ENCODE measurements around the gene LRBA. TPM values are rescaled to one million over a fixed set of nuclear protein-coding genes. Genes with fewer than 3 reads are reported as not detected.

LRBA gene
- total RNA-seq, 5 donors from 2014 or later (not counting 1 experiment from before 2014, with no cell fraction given) = 56.1 to 81.7 (median 56.9) TPM

- DNase-seq (no peak), ATAC-seq (replicated peaks in 1 of 4) (no peak)
- no peaks in the 10 kb centered on the region for H3K9me3 Mint-ChIP-seq
- no peaks in the 10 kb centered on the region for H3K9me3 ChIP-seq
- H3K27ac ChIP-seq (ENCODE audit: low read length) = no peak overlapping the region
- H3K4me3 ChIP-seq (ENCODE audit: control insufficient read depth in 1 of 2, extremely low read depth in 1 of 2, low read length in 1 of 2) = no peak overlapping the region
- no peak overlapping the region for H3K27ac Mint-ChIP-seq
- H3K4me1 Mint-ChIP-seq = no peaks in the 10 kb centered on the region
- WGBS (ENCODE audit: insufficient coverage) = 65% methylated on average over 2 of the region's 2 CpGs
- peaks cover 0 to 4% of the 10 kb centered on the region in 2 donors for H3K27me3 Mint-ChIP-seq
- no peaks in the 10 kb centered on the region for H3K4me1 ChIP-seq (ENCODE audit: control insufficient read depth in 1 of 2, extremely low read depth in 1 of 2, insufficient read depth in 2 of 2, low read length in 2 of 2)
- H3K4me3 Mint-ChIP-seq = no peak overlapping the region
- H3K36me3 Mint-ChIP-seq = no peaks in the 10 kb centered on the region
- no peaks in the 10 kb centered on the region for H3K36me3 ChIP-seq (ENCODE audit: control insufficient read depth in 2 of 2, extremely low read depth in 1 of 2, insufficient read depth in 1 of 2, low read length in 1 of 2)
- no peaks in the 10 kb centered on the region for H3K27me3 ChIP-seq (replicated peaks in 1 of 2; ENCODE audit: control insufficient read depth in 2 of 2, extremely low read depth in 1 of 2, insufficient read depth in 2 of 2, low read length in 1 of 2)
- ChIA-PET CTCF (interaction anchor here in 1 of 2 donors (0.6 kb wide), 1 partner anchor 175 kb away, joined by 6 read pairs; no protein-coding TSS in a partner anchor), POLR2A (no interaction called here)
Observed at GRCh38 chr4:150218447-150218846, 796.6 kb downstream of the LRBA start.

- H3K36me3 Mint-ChIP-seq = no peaks in the 10 kb centered on the region
- Histone ChIP-seq H3K9me3 (no peaks in the 10 kb centered on the region), H3K27me3 (replicated peaks in 1 of 2; ENCODE audit: control insufficient read depth in 2 of 2, extremely low read depth in 1 of 2, insufficient read depth in 2 of 2, low read length in 1 of 2) (no peaks in the 10 kb centered on the region), H3K36me3 (ENCODE audit: control insufficient read depth in 2 of 2, extremely low read depth in 1 of 2, insufficient read depth in 1 of 2, low read length in 1 of 2) (no peaks in the 10 kb centered on the region), H3K4me3 (ENCODE audit: control insufficient read depth in 1 of 2, extremely low read depth in 1 of 2, low read length in 1 of 2) (no peak overlapping the region), H3K4me1 (ENCODE audit: control insufficient read depth in 1 of 2, extremely low read depth in 1 of 2, insufficient read depth in 2 of 2, low read length in 2 of 2) (no peaks in the 10 kb centered on the region), H3K27ac (ENCODE audit: low read length) (no peak overlapping the region)
- no peak overlapping the region for H3K4me3 Mint-ChIP-seq
- ChIA-PET CTCF (interaction anchor here in 1 of 2 donors (0.6 kb wide), 1 partner anchor 174 kb away, joined by 6 read pairs; no protein-coding TSS in a partner anchor), POLR2A (no interaction called here)
- WGBS (ENCODE audit: insufficient coverage) = no CpG with 5 or more reads among the region's 8 CpGs
- no peaks in the 10 kb centered on the region for H3K4me1 Mint-ChIP-seq
- DNase-seq = no peak
- no peak for ATAC-seq (replicated peaks in 1 of 4)
- peaks cover 0 to 4% of the 10 kb centered on the region in 2 donors for H3K27me3 Mint-ChIP-seq
- H3K9me3 Mint-ChIP-seq = no peaks in the 10 kb centered on the region
- no peak overlapping the region for H3K27ac Mint-ChIP-seq
Observed at GRCh38 chr4:150217808-150218207, 797.3 kb downstream of the LRBA start.

- H3K4me1 ChIP-seq (ENCODE audit: control insufficient read depth in 1 of 2, extremely low read depth in 1 of 2, insufficient read depth in 2 of 2, low read length in 2 of 2) = no peaks in the 10 kb centered on the region
- no peaks in the 10 kb centered on the region for H3K4me1 Mint-ChIP-seq
- ChIA-PET POLR2A (no interaction called here), CTCF (interaction anchor here in 1 of 2 donors (0.6 kb wide), 1 partner anchor 18 kb away, joined by 5 read pairs; no protein-coding TSS in a partner anchor)
- ATAC-seq (replicated peaks in 1 of 4) (no peak), DNase-seq (no peak)
- no peaks in the 10 kb centered on the region for H3K36me3 ChIP-seq (ENCODE audit: control insufficient read depth in 2 of 2, extremely low read depth in 1 of 2, insufficient read depth in 1 of 2, low read length in 1 of 2)
- H3K27me3 Mint-ChIP-seq = peaks cover 0 to 8% of the 10 kb centered on the region in 2 donors
- H3K9me3 Mint-ChIP-seq = no peaks in the 10 kb centered on the region
- 80% methylated on average over 1 of the region's 3 CpGs for WGBS (ENCODE audit: insufficient coverage)
- H3K27me3 ChIP-seq (replicated peaks in 1 of 2; ENCODE audit: control insufficient read depth in 2 of 2, extremely low read depth in 1 of 2, insufficient read depth in 2 of 2, low read length in 1 of 2) = no peaks in the 10 kb centered on the region
- H3K9me3 ChIP-seq = no peaks in the 10 kb centered on the region
- H3K27ac Mint-ChIP-seq = no peak overlapping the region
- H3K4me3 Mint-ChIP-seq = no peak overlapping the region
- H3K36me3 Mint-ChIP-seq = no peaks in the 10 kb centered on the region
- no peak overlapping the region for H3K27ac ChIP-seq (ENCODE audit: low read length)
- no peak overlapping the region for H3K4me3 ChIP-seq (ENCODE audit: control insufficient read depth in 1 of 2, extremely low read depth in 1 of 2, low read length in 1 of 2)
Observed at GRCh38 chr4:150217192-150217591, 797.9 kb downstream of the LRBA start.

GRCh38 chr4:150216726-150217125 is 798.4 kb downstream of the LRBA start:
- no peak for DNase-seq
- Histone ChIP-seq H3K4me1 (ENCODE audit: control insufficient read depth in 1 of 2, extremely low read depth in 1 of 2, insufficient read depth in 2 of 2, low read length in 2 of 2) (no peaks in the 10 kb centered on the region), H3K9me3 (no peaks in the 10 kb centered on the region), H3K4me3 (ENCODE audit: control insufficient read depth in 1 of 2, extremely low read depth in 1 of 2, low read length in 1 of 2) (no peak overlapping the region), H3K27ac (ENCODE audit: low read length) (no peak overlapping the region), H3K27me3 (replicated peaks in 1 of 2; ENCODE audit: control insufficient read depth in 2 of 2, extremely low read depth in 1 of 2, insufficient read depth in 2 of 2, low read length in 1 of 2) (no peaks in the 10 kb centered on the region), H3K36me3 (ENCODE audit: control insufficient read depth in 2 of 2, extremely low read depth in 1 of 2, insufficient read depth in 1 of 2, low read length in 1 of 2) (no peaks in the 10 kb centered on the region)
- POLR2A ChIA-PET = no interaction called here
- Mint-ChIP-seq H3K4me1 (no peaks in the 10 kb centered on the region), H3K4me3 (no peak overlapping the region), H3K27ac (no peak overlapping the region), H3K36me3 (no peaks in the 10 kb centered on the region), H3K27me3 (peaks cover 0 to 10% of the 10 kb centered on the region in 2 donors), H3K9me3 (no peaks in the 10 kb centered on the region)
- CTCF ChIA-PET = interaction anchor here in 1 of 2 donors (0.6 kb wide), 1 partner anchor 18 kb away, joined by 5 read pairs; no protein-coding TSS in a partner anchor
- WGBS (ENCODE audit: insufficient coverage) = 82% methylated on average over 3 of the region's 5 CpGs
- ATAC-seq (replicated peaks in 1 of 4) = no peak

GRCh38 chr4:150215601-150216000 is 799.5 kb downstream of the LRBA start:
- no peak for DNase-seq
- no peak overlapping the region for H3K27ac Mint-ChIP-seq
- no peak for ATAC-seq (replicated peaks in 1 of 4)
- WGBS (ENCODE audit: insufficient coverage) = 70% methylated on average over 1 of the region's 3 CpGs
- no peaks in the 10 kb centered on the region for H3K4me1 ChIP-seq (ENCODE audit: control insufficient read depth in 1 of 2, extremely low read depth in 1 of 2, insufficient read depth in 2 of 2, low read length in 2 of 2)
- no peaks in the 10 kb centered on the region for H3K36me3 Mint-ChIP-seq
- no peak overlapping the region for H3K27ac ChIP-seq (ENCODE audit: low read length)
- H3K36me3 ChIP-seq (ENCODE audit: control insufficient read depth in 2 of 2, extremely low read depth in 1 of 2, insufficient read depth in 1 of 2, low read length in 1 of 2) = no peaks in the 10 kb centered on the region
- H3K9me3 ChIP-seq = no peaks in the 10 kb centered on the region
- no peaks in the 10 kb centered on the region for H3K9me3 Mint-ChIP-seq
- no peak overlapping the region for H3K4me3 Mint-ChIP-seq
- no peak overlapping the region for H3K4me3 ChIP-seq (ENCODE audit: control insufficient read depth in 1 of 2, extremely low read depth in 1 of 2, low read length in 1 of 2)
- CTCF ChIA-PET = no interaction called here
- peaks cover 0 to 10% of the 10 kb centered on the region in 2 donors for H3K27me3 Mint-ChIP-seq
- POLR2A ChIA-PET = no interaction called here
- no peaks in the 10 kb centered on the region for H3K27me3 ChIP-seq (replicated peaks in 1 of 2; ENCODE audit: control insufficient read depth in 2 of 2, extremely low read depth in 1 of 2, insufficient read depth in 2 of 2, low read length in 1 of 2)
- H3K4me1 Mint-ChIP-seq = no peaks in the 10 kb centered on the region

Other genes starting within 250 kb of the LRBA start
- gene RPS3A, start 84.3 kb upstream of the LRBA start, total RNA-seq = 1,000 to 10,000 TPM; 2,890 to 3,559 (median 3,361) TPM